Stomach (tissue), 4 donors: ENCODE measurements around the gene KIF1A.

Experiments
- CTCF ChIP-seq, 7 experiments: fragments of 450-650 bp in 4 of 7; fragments of 200-600 bp in 3 of 7; sonication (generic) in 3 of 7; IDR thresholded peaks; one replicate each; pipeline ENCODE4 v1.5.1; 2016 to 2019; ENCODE audit warnings: antibody characterized with exemption in 7 of 7, control low read depth in 2 of 7, mild to moderate bottlenecking in 1 of 7
- EP300 ChIP-seq: sonication (generic); formaldehyde crosslinking; IDR thresholded peaks from one replicate; pipeline ENCODE4 v1.6.1; 2017; ENCODE audit warnings: antibody characterized with exemption
- POLR2A ChIP-seq, 4 donors: fragments of 450-650 bp; IDR thresholded peaks; one replicate each; pipeline ENCODE4 v1.6.1; 2016; ENCODE audit warnings: antibody characterized with exemption in 4 of 4, control low read depth in 2 of 4, mild to moderate bottlenecking in 1 of 4, moderate library complexity in 1 of 4
- POLR2AphosphoS5 ChIP-seq, 3 donors: sonication (generic); formaldehyde crosslinking; IDR thresholded peaks; one replicate each; pipeline ENCODE4 v1.6.1; 2016; ENCODE audit warnings: antibody characterized with exemption in 3 of 3

- TF ChIP-seq POLR2A (IDR thresholded peaks at IDR 0.05), result no peak
- no peak for TF ChIP-seq CTCF (IDR thresholded peaks at IDR 0.05)
- no peak for TF ChIP-seq POLR2AphosphoS5 (IDR thresholded peaks at IDR 0.05)
- TF ChIP-seq EP300, result no peak
These were observed 1.4 kb upstream of the KIF1A start for GRCh38 chr2:240821429-240821778.
